Activated CD4-positive, alpha-beta memory T cell treated with anti-CD3 and anti-CD28 coated beads for 36 hours (primary cell): ENCODE results near the gene ANXA4. TPM values are rescaled to one million over a fixed set of nuclear protein-coding genes. Genes with fewer than 3 reads are reported as not detected.
"Not testable (repeated sequence)": the region's sequence is repeated elsewhere in the genome, so short reads cannot be mapped to it uniquely, and the experiment has no call there.

Source experiments
- CTCF ChIA-PET: fragments of 350-600 bp; sonication (Branson Sonifier 250); formaldehyde crosslinking; loops from one replicate; lab custom pipeline; 2021; ENCODE audit warnings: antibody characterized with exemption, inconsistent platforms; lab: Charles Lee
- POLR2A ChIA-PET: fragments of 350-600 bp; sonication (Branson Sonifier 250); formaldehyde crosslinking; loops from one replicate; lab custom pipeline; 2021; ENCODE audit warnings: antibody characterized with exemption; lab: Charles Lee
- DNase-seq: peaks from one replicate; pipeline ENCODE4 v3.0.0-alpha.2; 2020
- H3K27ac Mint-ChIP-seq: one replicate; pipeline ENCODE4 v1.8.0; 2021; ENCODE audit warnings: mixed read lengths
- H3K27me3 Mint-ChIP-seq: one replicate; pipeline ENCODE4 v1.8.0; 2021; ENCODE audit warnings: mixed read lengths
- H3K36me3 Mint-ChIP-seq: one replicate; pipeline ENCODE4 v1.8.0; 2021; ENCODE audit warnings: mixed read lengths
- H3K4me1 Mint-ChIP-seq: one replicate; pipeline ENCODE4 v1.8.0; 2021; ENCODE audit warnings: low read depth, mixed read lengths
- H3K4me3 Mint-ChIP-seq: one replicate; pipeline ENCODE4 v1.8.0; 2021; ENCODE audit warnings: mild to moderate bottlenecking, mixed read lengths
- H3K9me3 Mint-ChIP-seq: one replicate; pipeline ENCODE4 v1.8.0; 2021; ENCODE audit warnings: mixed read lengths
- intact Hi-C: fragments of 100-400 bp; cut with micrococcal nuclease; formaldehyde crosslinking; loops from one replicate; pipeline ENCODE4 v1.15.1; 2023
- total RNA-seq, 2 experiments: library from RNA; stranded (reverse); gene quantifications; one replicate each; pipeline ENCODE4 v1.2.3, GENCODE V29; 2021

The ANXA4 gene
- total RNA-seq, 2 experiments from 2014 or later: 41.3 to 43.2 TPM

DNA sequence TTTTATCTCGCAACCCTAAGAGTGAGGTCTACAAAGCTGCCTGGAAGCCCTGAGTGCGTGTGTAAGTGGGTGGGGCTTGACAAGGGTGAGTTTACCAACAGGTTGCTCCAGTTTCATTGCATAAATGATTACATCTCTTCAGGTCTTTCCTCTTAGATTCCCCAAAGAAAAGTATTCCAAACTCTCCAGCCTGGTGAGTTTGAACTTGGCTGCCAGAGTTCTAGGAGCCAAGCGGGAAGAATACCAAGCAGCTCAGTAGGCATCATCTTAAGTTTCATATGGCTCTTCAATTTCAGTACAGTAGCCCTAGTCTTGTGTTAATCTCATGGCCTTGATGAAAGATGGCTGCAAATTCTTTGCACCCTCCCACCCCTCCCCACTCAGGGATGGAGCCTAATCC is 3.8 kb upstream of the ANXA4 start:
- H3K9me3 Mint-ChIP-seq, H3K27ac Mint-ChIP-seq, H3K4me3 Mint-ChIP-seq, POLR2A ChIA-PET, H3K27me3 Mint-ChIP-seq, intact Hi-C loops, H3K36me3 Mint-ChIP-seq, DNase-seq: not testable (repeated sequence)
- H3K4me1 Mint-ChIP-seq: peaks cover 11% of the 10 kb centered on the region
- CTCF ChIA-PET: interaction anchor here (1.6 kb wide), 1 partner anchor 13 kb away, joined by 7 read pairs; no protein-coding TSS in a partner anchor

DNA sequence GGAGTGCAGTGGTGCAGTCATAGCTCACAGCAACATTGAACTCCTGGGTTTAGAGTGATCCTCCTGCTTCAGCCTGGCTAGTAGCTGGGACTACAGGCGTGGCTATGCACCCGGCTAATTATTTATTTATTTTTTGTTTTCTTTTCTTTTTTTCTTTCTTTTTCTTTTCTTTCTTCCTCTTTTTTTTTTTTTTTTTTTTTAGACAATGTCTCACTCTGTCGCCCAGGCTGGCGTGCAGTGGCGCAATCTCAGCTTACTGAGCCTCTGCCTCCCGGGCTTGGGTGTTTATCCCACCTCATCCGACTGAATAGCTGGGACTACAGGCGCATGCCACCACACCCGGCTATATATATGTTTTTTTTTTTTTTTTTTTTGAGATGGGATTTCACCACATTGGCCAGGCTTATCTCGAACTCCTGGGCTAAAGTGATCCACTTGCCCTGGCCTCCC is 1.4 kb upstream of the ANXA4 start:
- intact Hi-C loops: loop anchor here (5.0 kb wide), 2 partner anchors 77 to 152 kb away; partner anchors contain the start of gene SNRNP27
- Mint-ChIP-seq H3K4me3 (no peak overlapping the region), H3K27me3 (no peaks in the 10 kb centered on the region), H3K27ac (no peak overlapping the region), H3K4me1 (peaks cover 11% of the 10 kb centered on the region), H3K9me3 (no peaks in the 10 kb centered on the region), H3K36me3 (no peaks in the 10 kb centered on the region)
- CTCF ChIA-PET: interaction anchor here (0.6 to 9.8 kb wide), 6 partner anchors 16 to 362 kb away, joined by 3 to 66 read pairs (median 3); no protein-coding TSS in a partner anchor
- POLR2A ChIA-PET: interaction anchor here (1.3 to 1.7 kb wide), 2 partner anchors 85 to 517 kb away, joined by 3 read pairs; partner anchors contain the start of gene PCYOX1
- DNase-seq: no peak

GRCh38 chr2:69741229-69741574 is 732 bp upstream of the ANXA4 start:
- DNase-seq: peak; percentile 51
- POLR2A ChIA-PET: interaction anchor here (1.0 to 2.2 kb wide), 7 partner anchors 9 to 516 kb away, joined by 3 to 5 read pairs (median 5); partner anchors contain the start of gene PCYOX1
- Mint-ChIP-seq H3K36me3 (no peaks in the 10 kb centered on the region), H3K4me3 (peak overlapping the region; percentile 81), H3K27me3 (no peaks in the 10 kb centered on the region), H3K4me1 (peaks cover 11% of the 10 kb centered on the region), H3K27ac (peak overlapping the region; percentile 82), H3K9me3 (no peaks in the 10 kb centered on the region)
- CTCF ChIA-PET: interaction anchor here (0.6 to 9.8 kb wide), 11 partner anchors 17 to 363 kb away, joined by 3 to 66 read pairs (median 3); no protein-coding TSS in a partner anchor
- intact Hi-C loops: loop anchor here (5.0 kb wide), 2 partner anchors 76 to 151 kb away; partner anchors contain the start of gene SNRNP27

- no peaks in the 10 kb centered on the region for H3K36me3 Mint-ChIP-seq
- ChIA-PET POLR2A (interaction anchor here (0.8 to 2.2 kb wide), 6 partner anchors 30 to 441 kb away, joined by 3 to 5 read pairs (median 4); no protein-coding TSS in a partner anchor), CTCF (interaction anchor here (0.9 to 9.8 kb wide), 5 partner anchors 18 to 357 kb away, joined by 3 to 66 read pairs (median 8); no protein-coding TSS in a partner anchor)
- DNase-seq: no peak
- H3K27ac Mint-ChIP-seq: no peak overlapping the region
- H3K4me1 Mint-ChIP-seq: peaks cover 11% of the 10 kb centered on the region
- no peaks in the 10 kb centered on the region for H3K27me3 Mint-ChIP-seq
- intact Hi-C loops: loop anchor here (5.0 kb wide), 2 partner anchors 75 to 150 kb away; partner anchors contain the start of gene SNRNP27
- H3K4me3 Mint-ChIP-seq: peak overlapping the region; percentile 81
- H3K9me3 Mint-ChIP-seq: no peaks in the 10 kb centered on the region
Measured at GRCh38 chr2:69742322-69742952, 503 bp downstream of the ANXA4 start.

GRCh38 chr2:69743847-69744264 is 1.9 kb downstream of the ANXA4 start:
- H3K4me1 Mint-ChIP-seq: peaks cover 11% of the 10 kb centered on the region
- no peak overlapping the region for H3K27ac Mint-ChIP-seq
- H3K27me3 Mint-ChIP-seq: no peaks in the 10 kb centered on the region
- H3K4me3 Mint-ChIP-seq: no peak overlapping the region
- no peaks in the 10 kb centered on the region for H3K9me3 Mint-ChIP-seq
- intact Hi-C loops: loop anchor here (5.0 kb wide), 2 partner anchors 73 to 148 kb away; partner anchors contain the start of gene SNRNP27
- CTCF ChIA-PET: interaction anchor here (0.6 to 9.8 kb wide), 4 partner anchors 20 to 180 kb away, joined by 3 to 66 read pairs (median 10); no protein-coding TSS in a partner anchor
- no peaks in the 10 kb centered on the region for H3K36me3 Mint-ChIP-seq
- no peak for DNase-seq
- POLR2A ChIA-PET: no interaction called here

- intact Hi-C loops: loop anchor here (5.0 kb wide), 2 partner anchors 73 to 148 kb away; partner anchors contain the start of gene SNRNP27
- Mint-ChIP-seq H3K4me3 (no peak overlapping the region), H3K4me1 (peaks cover 11% of the 10 kb centered on the region), H3K9me3 (no peaks in the 10 kb centered on the region), H3K27ac (no peak overlapping the region), H3K36me3 (no peaks in the 10 kb centered on the region), H3K27me3 (no peaks in the 10 kb centered on the region)
- CTCF ChIA-PET: interaction anchor here (0.6 to 9.8 kb wide), 3 partner anchors 20 to 181 kb away, joined by 3 to 66 read pairs (median 11); no protein-coding TSS in a partner anchor
- no peak for DNase-seq
- POLR2A ChIA-PET: interaction anchor here (1.0 kb wide), 1 partner anchor 11 kb away, joined by 6 read pairs; no protein-coding TSS in a partner anchor
Measured at GRCh38 chr2:69744456-69744855, 2.5 kb downstream of the ANXA4 start.

DNA sequence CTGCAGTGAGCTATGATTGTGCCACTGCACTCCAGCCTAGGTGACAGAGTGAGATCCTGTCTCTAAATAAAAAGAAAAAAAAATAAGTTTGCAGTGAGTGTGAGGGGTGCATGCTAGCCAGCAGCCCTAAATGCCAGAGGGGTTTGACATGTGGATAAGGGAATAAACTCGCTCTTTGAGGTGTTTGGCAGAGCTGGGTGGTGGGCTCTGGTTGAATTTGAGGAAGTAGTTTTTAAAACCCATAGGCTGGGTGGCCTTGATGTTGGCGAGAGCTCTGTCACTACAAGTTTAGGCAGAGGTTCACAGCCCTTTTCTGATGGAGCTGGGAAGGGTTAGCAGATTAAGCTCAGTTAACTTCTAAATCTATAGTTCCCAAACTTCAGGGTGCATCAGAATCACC is 3.1 kb downstream of the ANXA4 start:
- CTCF ChIA-PET: interaction anchor here (0.7 to 9.8 kb wide), 3 partner anchors 21 to 447 kb away, joined by 3 to 66 read pairs (median 11); no protein-coding TSS in a partner anchor
- intact Hi-C loops: no loop called here
- Mint-ChIP-seq H3K36me3 (no peaks in the 10 kb centered on the region), H3K4me3 (no peak overlapping the region), H3K4me1 (peaks cover 11% of the 10 kb centered on the region), H3K27me3 (no peaks in the 10 kb centered on the region), H3K27ac (no peak overlapping the region), H3K9me3 (no peaks in the 10 kb centered on the region)
- DNase-seq: no peak
- POLR2A ChIA-PET: interaction anchor here (0.7 to 1.0 kb wide), 2 partner anchors 11 to 96 kb away, joined by 3 to 6 read pairs; no protein-coding TSS in a partner anchor

DNA sequence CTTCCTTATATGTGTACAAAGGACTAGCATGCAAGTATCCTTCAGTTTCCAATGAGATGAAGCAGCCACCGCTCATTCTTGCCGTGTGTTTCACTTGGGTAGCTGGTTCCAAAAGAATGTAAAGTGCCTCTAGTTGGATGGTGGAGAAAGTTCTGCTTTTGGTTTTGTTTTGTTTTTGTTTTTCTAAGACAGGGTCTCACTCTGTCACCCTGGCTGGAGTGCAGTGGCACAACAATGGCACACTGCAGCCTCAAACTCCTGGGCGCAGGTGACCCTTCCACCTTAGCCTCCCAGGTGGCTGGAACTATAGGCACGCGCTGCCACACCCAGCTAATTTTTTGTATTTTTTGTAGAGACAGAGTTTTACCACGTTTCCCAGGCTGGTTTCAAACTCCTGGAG is 8.3 kb downstream of the ANXA4 start:
- Mint-ChIP-seq H3K4me3 (no peak overlapping the region), H3K36me3 (no peaks in the 10 kb centered on the region), H3K4me1 (peaks cover 10% of the 10 kb centered on the region), H3K27me3 (no peaks in the 10 kb centered on the region), H3K27ac (no peak overlapping the region), H3K9me3 (no peaks in the 10 kb centered on the region)
- POLR2A ChIA-PET: interaction anchor here (1.6 kb wide), 1 partner anchor 9 kb away, joined by 5 read pairs; the partner anchor contains the start of gene ANXA4
- no peak for DNase-seq
- CTCF ChIA-PET: interaction anchor here (1.0 to 1.6 kb wide), 3 partner anchors 26 to 185 kb away, joined by 3 to 8 read pairs (median 3); no protein-coding TSS in a partner anchor
- intact Hi-C loops: no loop called here

DNA sequence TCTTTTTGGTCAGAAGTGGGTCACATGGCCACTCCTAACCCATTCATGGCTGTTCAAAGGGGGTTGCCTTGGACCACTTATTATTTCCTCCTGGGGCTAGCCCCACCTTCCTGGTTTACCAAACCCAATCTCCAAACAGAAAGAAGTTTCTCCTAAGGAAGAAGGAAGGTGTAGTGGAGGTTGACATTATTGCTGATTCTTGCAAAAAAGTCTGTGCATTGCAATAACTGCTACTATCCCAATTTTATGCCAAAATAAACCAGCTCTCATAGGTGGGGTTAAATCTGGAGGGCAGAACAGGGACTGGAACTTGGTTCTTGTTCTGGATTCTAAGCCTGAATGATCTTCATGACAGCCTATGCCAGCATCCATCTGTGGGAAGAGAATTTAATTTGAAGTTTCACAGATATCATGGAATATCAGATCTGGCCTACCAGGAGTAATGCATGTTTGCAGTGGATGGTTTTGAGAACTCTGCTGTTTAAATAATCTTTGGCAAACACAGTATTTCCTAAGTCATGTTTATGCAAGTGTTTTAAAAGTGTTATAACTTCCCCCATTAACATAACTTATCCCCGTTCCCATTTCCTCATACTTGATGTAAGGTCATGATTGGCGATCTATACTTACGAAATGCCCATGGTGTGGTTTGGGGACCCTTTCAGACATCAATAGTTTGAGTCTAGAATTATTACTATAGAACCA is 11.9 kb downstream of the ANXA4 start:
- Mint-ChIP-seq H3K4me1 (peaks cover 17% of the 10 kb centered on the region), H3K36me3 (no peaks in the 10 kb centered on the region), H3K27ac (no peak overlapping the region), H3K9me3 (no peaks in the 10 kb centered on the region), H3K27me3 (no peaks in the 10 kb centered on the region), H3K4me3 (no peak overlapping the region)
- POLR2A ChIA-PET: no interaction called here
- DNase-seq: no peak
- CTCF ChIA-PET: interaction anchor here (2.2 kb wide), 1 partner anchor 29 kb away, joined by 11 read pairs; no protein-coding TSS in a partner anchor
- intact Hi-C loops: no loop called here

- no peak overlapping the region for H3K27ac Mint-ChIP-seq
- POLR2A ChIA-PET: no interaction called here
Measured at GRCh38 chr2:69754633-69755032, 12.7 kb downstream of the ANXA4 start.

DNA sequence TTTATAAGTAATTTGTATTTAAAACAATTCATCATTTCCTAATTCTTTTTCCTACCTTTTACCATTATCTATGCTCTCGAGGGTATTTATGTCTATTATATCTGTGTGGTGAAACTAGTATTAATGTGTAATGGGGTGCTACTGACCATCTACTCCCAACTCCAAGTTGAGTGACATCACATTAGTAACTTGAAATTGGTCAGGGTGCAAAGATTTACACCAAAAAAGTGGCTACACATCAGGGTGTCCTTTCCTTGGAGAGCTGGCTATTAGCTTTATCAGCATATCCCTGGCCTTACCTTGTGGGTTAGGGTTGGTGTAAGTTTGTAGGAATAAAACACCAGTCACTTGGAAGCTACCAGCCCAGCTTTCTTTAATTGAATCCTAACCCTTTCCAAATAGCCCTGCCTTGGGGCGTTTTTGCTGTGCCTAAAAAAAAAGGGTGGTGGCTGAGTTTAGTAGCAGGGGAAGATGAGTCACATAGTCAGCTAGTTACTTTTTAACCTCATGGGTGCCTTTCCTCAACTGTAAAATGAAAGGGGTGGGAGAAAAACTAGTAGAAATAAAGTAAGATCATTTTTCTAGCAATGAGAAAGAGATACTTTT is 14.0 kb downstream of the ANXA4 start:
- POLR2A ChIA-PET: no interaction called here
- Mint-ChIP-seq H3K9me3 (no peaks in the 10 kb centered on the region), H3K4me3 (no peak overlapping the region), H3K27me3 (no peaks in the 10 kb centered on the region), H3K36me3 (no peaks in the 10 kb centered on the region), H3K4me1 (peaks cover 17% of the 10 kb centered on the region), H3K27ac (no peak overlapping the region)
- intact Hi-C loops: no loop called here
- DNase-seq: peak; percentile 17
- CTCF ChIA-PET: interaction anchor here (0.6 to 2.2 kb wide), 4 partner anchors 31 to 290 kb away, joined by 4 to 15 read pairs (median 7); no protein-coding TSS in a partner anchor

More at GRCh38 chr2:69754633-69755032, 12.7 kb downstream of the ANXA4 start:
- no peaks in the 10 kb centered on the region for H3K36me3 Mint-ChIP-seq
- H3K4me3 Mint-ChIP-seq: no peak overlapping the region
- intact Hi-C loops: no loop called here
- H3K9me3 Mint-ChIP-seq: no peaks in the 10 kb centered on the region
- no peak for DNase-seq
- CTCF ChIA-PET: no interaction called here
- H3K4me1 Mint-ChIP-seq: peaks cover 17% of the 10 kb centered on the region
- H3K27me3 Mint-ChIP-seq: no peaks in the 10 kb centered on the region
